Keratinocyte (primary cell): ENCODE measurements around the gene GANC.

Experiments used
- EZH2 ChIP-seq: IDR thresholded peaks from one replicate; pipeline ENCODE4 v1.6.1; 2012; ENCODE audit warnings: inconsistent platforms, mild to moderate bottlenecking, low read length, moderate library complexity
- TF ChIP-seq, protein P1 (sequence below), 3 experiments: IDR thresholded peaks in 1 of 3; conservative IDR thresholded peaks in 1 of 3; optimal IDR thresholded peaks in 1 of 3; 2 replicates in 2 of 3; 3 replicates in 1 of 3; pipeline versions ENCODE3 to v1.5.1; 2011; ENCODE audit warnings: low read length in 3 of 3, mild to moderate bottlenecking in 3 of 3, moderate library complexity in 2 of 3, control low read depth in 1 of 3, inconsistent platforms in 1 of 3; ENCODE audit not compliant: insufficient read depth in 2 of 3; ENCODE audit errors: extremely low read depth in 1 of 3

- TF ChIP-seq, protein P1, sequence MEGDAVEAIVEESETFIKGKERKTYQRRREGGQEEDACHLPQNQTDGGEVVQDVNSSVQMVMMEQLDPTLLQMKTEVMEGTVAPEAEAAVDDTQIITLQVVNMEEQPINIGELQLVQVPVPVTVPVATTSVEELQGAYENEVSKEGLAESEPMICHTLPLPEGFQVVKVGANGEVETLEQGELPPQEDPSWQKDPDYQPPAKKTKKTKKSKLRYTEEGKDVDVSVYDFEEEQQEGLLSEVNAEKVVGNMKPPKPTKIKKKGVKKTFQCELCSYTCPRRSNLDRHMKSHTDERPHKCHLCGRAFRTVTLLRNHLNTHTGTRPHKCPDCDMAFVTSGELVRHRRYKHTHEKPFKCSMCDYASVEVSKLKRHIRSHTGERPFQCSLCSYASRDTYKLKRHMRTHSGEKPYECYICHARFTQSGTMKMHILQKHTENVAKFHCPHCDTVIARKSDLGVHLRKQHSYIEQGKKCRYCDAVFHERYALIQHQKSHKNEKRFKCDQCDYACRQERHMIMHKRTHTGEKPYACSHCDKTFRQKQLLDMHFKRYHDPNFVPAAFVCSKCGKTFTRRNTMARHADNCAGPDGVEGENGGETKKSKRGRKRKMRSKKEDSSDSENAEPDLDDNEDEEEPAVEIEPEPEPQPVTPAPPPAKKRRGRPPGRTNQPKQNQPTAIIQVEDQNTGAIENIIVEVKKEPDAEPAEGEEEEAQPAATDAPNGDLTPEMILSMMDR (optimal IDR thresholded peaks at IDR 0.05 in 1 of 3, IDR thresholded peaks at IDR 0.05 in 1 of 3, conservative IDR thresholded peaks at IDR 0.05 in 1 of 3; ENCODE audit: extremely low read depth in 1 of 3, insufficient read depth in 2 of 3, low read length in 3 of 3) = no peak
- no peak for TF ChIP-seq EZH2
Observed at GRCh38 chr15:42335074-42335473, 62.1 kb downstream of the GANC start.
